ENCODE results near the gene MTMR11. TPM values are rescaled to one million over a fixed set of nuclear protein-coding genes. Genes with fewer than 3 reads are reported as not detected.
"Not testable (repeated sequence)": the region's sequence is repeated elsewhere in the genome, so short reads cannot be mapped to it uniquely, and the experiment has no call there.

The MTMR11 gene, protein sequence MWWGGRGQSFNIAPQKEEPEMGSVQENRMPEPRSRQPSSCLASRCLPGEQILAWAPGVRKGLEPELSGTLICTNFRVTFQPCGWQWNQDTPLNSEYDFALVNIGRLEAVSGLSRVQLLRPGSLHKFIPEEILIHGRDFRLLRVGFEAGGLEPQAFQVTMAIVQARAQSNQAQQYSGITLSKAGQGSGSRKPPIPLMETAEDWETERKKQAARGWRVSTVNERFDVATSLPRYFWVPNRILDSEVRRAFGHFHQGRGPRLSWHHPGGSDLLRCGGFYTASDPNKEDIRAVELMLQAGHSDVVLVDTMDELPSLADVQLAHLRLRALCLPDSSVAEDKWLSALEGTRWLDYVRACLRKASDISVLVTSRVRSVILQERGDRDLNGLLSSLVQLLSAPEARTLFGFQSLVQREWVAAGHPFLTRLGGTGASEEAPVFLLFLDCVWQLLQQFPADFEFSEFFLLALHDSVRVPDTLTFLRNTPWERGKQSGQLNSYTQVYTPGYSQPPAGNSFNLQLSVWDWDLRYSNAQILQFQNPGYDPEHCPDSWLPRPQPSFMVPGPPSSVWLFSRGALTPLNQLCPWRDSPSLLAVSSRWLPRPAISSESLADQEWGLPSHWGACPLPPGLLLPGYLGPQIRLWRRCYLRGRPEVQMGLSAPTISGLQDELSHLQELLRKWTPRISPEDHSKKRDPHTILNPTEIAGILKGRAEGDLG
- 4.8 and 6.8 TPM in 2 replicates for total RNA-seq (2014; rRNA removed; shearing (Covaris generic))

DNA sequence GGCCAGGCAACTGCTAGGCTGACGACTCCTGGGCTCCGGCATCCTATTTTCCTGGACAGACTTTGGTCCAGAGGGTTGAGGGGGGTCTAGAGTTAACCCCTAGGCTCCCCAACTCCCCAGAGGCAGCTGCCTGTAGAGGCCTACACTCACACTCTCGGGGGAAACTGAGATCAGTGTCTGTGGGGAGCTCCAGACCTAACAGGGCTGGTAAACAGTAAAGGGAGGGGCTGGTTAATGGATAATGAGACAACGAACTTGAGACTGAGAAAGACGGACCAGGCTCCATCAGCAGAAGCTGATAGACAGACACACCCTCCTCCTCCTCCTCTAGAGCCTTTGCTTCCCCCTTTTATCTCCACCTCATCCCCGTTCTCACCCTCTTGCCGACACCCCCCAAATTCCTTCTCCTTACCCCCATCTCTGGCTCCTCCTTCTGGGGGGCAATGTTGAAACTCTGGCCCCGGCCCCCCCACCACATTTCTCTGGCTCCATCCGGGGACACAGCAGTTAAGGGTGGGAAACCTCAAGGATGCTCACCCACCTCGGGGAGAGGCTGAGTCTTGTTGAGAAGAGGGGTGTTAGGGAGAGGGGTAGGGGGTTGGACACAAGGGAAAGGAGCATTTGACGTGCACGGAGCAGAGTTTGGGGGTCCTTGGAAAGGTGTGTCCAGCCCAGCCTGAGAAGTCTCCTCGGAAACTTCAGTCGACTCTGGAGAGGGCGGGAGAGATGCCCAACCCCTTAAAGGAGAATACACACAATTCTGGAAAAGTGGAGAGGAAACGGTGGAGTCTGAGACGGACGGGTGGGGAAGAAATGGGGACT lies at the start of gene MTMR11:
MTMR11 (minus strand) TSS at position 710 of the 822 bp plus-strand sequence; CDS start at position 478, 232 bp downstream.
- peak; percentile 70 for DNase-seq (ENCODE audit: low spot score)

GRCh38 chr1:149979972-149980540 lies 43.4 kb upstream of the MTMR11 start:
- DNase-seq (ENCODE audit: low spot score) = no peak

- no peak for DNase-seq (ENCODE audit: low spot score)
Observed at GRCh38 chr1:149979245-149979971, 42.7 kb upstream of the MTMR11 start.

GRCh38 chr1:149978547-149979023 lies 41.9 kb upstream of the MTMR11 start:
- DNase-seq (ENCODE audit: low spot score) = peak; percentile 57

GRCh38 chr1:149977345-149977744 lies 40.7 kb upstream of the MTMR11 start:
- DNase-seq (ENCODE audit: low spot score) = no peak

DNA sequence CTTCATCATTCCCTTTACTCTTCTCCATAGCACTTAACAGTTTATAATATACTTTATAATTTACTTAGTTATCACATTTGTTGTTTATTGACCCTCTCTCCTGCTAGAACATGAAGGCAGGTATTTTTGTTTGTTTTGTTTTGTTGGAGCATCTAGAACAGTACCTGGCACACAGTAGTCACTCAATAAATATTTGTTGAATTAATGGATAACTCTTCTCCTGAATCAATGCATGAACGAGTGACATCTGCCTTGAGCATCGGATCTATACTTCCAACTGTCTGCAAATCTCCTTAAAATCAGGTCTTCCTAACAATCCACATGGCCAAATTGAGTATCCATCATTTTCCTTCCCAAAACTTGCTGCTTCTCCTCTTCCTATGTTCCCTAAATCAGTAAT lies 35.9 kb upstream of the MTMR11 start:
- DNase-seq (ENCODE audit: low spot score) = no peak

GRCh38 chr1:149967646-149968045 lies 31.0 kb upstream of the MTMR11 start:
- DNase-seq (ENCODE audit: low spot score) = no peak

DNA sequence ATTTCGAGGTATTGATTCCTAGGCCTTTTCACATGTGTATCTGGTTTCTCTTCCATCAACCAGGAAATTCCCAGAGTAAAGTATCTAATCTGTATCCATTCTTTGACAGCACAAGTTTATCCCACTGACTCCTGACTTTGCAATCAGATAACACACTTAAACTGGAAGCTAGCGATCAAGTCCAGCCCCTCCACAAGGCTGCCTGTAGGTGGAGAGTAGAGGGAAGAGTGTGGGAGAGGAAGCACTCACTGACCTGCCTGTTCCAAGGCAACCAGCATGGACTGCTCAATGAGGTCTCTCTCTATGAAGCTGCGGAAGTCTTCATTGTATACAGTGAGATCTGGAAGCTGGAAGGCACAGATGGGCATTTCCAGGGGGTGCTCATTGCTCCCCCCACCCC lies 30.4 kb upstream of the MTMR11 start:
- DNase-seq (ENCODE audit: low spot score) = no peak

GRCh38 chr1:149966405-149966804 lies 29.7 kb upstream of the MTMR11 start:
- no peak for DNase-seq (ENCODE audit: low spot score)

DNA sequence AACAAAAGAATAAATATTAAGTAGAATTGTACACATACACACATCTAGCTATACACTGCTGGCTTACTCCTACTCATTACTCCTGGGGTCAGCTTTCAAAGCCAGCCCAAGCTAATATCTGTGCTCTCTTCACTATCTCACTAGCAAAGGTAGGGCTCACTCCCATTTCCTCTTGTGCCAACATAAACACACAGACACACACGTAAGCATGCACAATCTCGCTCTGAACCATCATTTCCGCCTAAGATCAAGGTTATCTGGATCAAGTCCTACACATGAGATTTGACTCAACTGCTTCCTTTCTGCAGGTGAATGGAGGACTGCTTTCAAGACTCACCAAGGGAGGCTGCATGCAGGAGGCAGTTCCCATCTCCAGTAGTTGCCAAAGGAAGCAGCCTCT lies 28.8 kb upstream of the MTMR11 start:
- no peak for DNase-seq (ENCODE audit: low spot score)

- no peak for DNase-seq (ENCODE audit: low spot score)
Observed at GRCh38 chr1:149963358-149963757, 26.7 kb upstream of the MTMR11 start.

- no peak for DNase-seq (ENCODE audit: low spot score)
Observed at GRCh38 chr1:149962736-149963135, 26.1 kb upstream of the MTMR11 start.

GRCh38 chr1:149962039-149962647 lies 25.5 kb upstream of the MTMR11 start:
- peak; percentile 84 for DNase-seq (ENCODE audit: low spot score)

- not testable (repeated sequence) for DNase-seq (ENCODE audit: low spot score)
Observed at GRCh38 chr1:149957548-149957947, 20.9 kb upstream of the MTMR11 start.

DNA sequence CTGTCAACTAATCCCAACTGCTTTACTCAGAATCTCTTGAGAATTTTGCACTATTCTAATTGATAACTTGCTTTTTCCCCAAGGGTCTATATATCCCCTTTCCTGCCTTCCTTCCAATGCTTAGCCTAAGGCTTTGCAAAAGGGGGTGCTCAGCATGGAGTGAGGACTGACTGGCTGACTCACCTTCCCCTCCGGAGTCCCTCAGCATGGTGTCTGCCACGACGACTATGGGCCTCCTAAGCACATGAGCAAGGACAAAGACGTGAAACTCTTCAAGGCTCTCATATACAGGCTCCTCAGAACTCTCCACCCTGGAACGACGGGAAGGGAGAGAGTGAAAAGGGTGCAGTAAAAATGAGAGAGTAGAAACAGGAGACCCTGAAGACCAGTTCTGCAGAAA lies 13.2 kb upstream of the MTMR11 start:
- DNase-seq (ENCODE audit: low spot score) = no peak

DNA sequence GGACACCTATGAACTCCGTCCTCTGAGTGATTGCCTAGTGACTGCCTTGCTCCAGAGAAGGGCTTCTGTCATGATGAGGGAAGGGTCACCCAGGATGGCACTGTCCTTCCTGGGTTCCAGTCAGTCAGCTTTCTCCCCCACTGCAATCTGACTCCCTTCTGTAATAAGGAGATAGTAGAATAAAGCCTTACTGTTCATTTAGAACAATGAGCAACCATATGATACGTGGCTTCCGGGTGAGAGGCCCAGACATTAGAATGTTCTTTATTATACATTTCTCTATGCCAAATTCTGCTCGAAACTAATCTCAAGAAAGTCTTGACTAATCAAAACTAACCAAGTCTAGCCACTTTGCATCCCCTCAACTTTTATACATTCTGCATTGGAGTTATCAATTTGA lies 8.5 kb upstream of the MTMR11 start:
- no peak for DNase-seq (ENCODE audit: low spot score)

DNA sequence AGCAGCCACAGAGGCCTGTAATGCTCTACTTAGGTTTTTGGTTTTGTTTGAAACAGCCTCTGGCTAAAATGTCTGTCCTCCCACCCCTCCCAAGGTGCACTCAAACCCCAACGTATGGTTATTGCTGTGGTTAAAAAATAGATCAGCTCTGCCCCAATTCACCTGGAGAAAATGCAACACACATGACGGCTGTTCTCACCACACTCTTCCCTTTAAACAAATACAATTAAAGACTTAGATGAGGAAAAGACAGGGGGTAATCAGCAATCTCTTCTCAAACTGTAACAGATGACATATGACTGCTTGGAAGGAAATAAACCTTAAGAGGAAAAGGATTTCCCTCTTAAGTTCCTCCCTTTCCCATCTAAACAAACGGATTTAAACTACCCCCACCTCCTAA lies 6.2 kb upstream of the MTMR11 start:
- DNase-seq (ENCODE audit: low spot score) = no peak

GRCh38 chr1:149942207-149942606 lies 5.5 kb upstream of the MTMR11 start:
- DNase-seq (ENCODE audit: low spot score) = no peak

DNA sequence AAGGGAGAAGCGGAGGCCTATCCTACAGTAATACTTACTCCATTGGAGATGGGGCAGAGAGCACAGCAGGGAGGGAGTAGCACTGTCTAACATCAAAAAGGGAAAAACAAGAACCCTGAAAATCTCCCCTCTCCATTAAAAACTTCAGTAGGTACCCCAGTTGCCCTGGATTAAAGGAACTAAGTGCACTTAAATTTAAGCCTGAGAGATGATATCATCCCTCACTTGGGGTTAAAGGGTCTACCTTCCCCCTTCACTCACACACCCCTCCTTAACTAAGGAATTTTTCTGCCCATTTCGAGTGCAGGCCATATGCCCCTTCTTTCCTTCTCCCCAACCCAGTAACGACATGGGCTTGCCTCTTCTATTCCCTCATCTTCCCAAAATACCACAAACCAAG lies 3.7 kb upstream of the MTMR11 start:
- DNase-seq (ENCODE audit: low spot score) = no peak

GRCh38 chr1:149938668-149939003 lies 2.0 kb upstream of the MTMR11 start:
- DNase-seq (ENCODE audit: low spot score) = not testable (repeated sequence)

DNA sequence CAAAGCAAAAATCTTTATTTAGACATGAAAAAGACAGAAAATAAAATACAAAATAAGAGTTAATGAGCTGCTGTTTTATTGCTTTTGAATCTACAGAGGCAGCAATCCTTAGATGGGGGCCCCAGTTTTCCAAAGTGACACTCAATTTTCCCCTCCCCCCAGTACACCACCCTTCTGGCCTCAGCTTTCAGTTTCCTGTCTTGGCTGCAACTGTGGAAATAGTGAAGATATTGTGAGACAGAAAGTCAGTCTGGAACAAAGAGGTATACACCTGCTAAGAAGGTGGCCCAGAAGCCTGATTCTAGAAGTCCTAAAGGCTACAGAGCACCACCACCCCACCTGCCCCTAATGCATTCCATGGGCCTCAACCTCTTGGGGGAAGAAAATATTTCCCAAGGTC lies 1.1 kb upstream of the MTMR11 start:
- no peak for DNase-seq (ENCODE audit: low spot score)

All from HT-29 (cell line).